Measurements from ENCODE around the gene CCNH.
A peak's percentile ranks its signal among the peaks of the same experiment; 100 is the strongest.

The CCNH gene

DNA sequence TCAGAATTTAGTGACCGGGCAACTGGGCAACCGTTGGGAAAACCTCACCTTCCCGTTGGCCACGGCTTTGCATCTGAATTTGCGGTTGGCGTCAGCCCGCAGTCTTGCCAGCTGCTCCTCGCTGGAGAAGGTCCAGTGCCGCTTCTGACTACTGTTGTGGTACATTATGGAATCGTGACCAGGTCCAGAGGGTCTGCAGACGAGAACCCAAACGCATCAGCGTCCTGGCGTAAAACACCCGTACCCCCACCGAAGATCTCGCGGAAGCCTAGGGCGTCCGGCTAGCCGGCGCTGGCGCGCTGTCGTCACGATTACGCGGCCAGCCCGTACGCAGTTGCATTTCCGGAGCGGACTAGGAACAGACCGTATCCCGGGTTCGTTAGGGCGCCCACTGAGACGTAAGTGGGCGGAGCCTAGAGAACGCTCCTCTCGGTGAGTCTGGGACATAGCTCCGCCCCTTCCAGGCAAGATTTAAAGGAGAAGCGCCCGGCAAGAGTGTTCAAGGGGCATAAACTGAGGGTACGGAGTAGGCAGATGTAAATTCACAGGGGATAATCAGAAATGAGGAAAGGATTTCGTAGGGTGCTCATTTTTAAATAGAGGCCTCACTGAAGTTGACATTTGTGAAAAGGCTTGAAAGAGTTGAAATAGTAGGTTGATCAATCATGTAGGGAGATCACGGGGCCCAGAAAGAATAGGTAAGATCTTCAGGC, at the start of gene CCNH:
Gene CCNH, minus strand, starts transcription at position 301 of the 713 bp plus-strand sequence. Its CDS starts 136 bp downstream, at position 165.
- peak; percentile 75 for DNase-seq

DNA sequence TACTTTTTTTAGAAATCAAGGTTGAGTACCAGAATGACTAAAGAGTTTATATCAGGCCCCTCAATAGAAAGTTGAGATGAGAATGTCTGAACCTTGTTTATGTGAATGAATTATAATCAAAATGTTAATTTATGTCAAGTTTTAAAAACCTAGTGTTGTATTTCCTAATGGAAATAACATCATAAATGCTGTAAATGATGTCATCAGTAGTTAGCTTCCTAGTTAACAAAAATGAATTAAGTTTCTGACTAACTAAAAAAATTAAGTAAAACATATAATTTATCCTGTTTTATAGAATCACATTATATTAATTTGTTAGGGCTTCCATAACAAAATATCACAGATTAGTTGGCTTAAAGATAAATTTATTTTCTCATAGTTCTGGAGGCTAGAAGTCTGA, 45.0 kb upstream of the CCNH start:
- DNase-seq: no peak

DNA sequence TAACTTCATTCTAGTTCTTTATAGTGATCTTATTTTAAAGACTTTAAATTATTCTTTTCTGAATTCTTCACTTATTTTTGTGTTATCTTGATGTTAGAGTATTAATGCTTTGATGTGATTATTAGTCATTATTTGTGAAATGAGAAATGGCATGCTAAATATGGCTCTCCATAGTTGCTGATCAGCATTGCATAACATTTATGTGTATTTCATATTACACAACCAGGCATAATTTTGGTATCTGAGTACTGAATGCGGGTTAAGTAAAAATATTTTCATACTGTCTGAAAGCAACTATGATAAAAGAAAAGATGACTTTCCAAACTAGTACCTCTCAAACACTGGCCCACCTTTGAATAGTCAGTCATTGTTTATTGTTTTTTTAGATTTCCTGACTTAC, 41.1 kb upstream of the CCNH start:
- no peak for DNase-seq

DNA sequence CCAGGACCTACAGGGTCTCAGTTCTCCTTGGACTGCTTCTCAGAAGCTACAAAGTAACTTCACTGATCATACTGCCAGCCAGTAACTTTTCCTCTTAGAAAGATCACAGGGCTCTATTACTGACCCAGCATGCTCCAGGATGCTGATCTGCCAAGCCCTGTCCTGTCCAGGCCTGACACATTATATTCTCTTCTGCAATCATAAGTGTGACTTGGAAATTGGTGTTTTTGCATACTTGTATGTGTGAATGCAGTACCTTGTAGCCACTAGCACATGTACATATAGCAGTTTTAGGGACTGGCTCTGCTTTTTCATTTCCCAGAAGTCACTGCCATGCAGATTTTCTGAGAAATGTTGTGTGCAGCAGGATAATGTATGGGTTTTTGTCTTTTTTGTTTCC, 40.1 kb upstream of the CCNH start:
- DNase-seq: no peak

DNA sequence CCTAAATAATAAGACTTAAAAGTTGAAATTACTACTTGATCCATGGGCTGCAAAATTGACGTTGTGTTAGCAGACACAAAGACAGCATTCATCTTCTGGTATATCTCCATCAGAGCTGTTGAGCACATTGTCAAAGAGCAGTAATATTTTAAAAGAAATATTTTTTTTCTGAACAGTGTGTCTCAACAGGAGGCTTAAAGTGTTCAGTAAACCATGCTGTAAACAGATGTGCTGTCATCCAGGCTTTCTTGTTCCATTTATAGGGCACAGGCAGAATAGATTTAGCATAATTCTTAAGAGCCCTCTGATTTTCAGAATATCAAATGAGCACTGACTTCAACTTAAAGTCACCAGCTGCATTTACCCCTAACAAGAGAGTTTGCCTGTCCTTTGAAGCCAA, 29.7 kb upstream of the CCNH start:
- no peak for DNase-seq

DNA sequence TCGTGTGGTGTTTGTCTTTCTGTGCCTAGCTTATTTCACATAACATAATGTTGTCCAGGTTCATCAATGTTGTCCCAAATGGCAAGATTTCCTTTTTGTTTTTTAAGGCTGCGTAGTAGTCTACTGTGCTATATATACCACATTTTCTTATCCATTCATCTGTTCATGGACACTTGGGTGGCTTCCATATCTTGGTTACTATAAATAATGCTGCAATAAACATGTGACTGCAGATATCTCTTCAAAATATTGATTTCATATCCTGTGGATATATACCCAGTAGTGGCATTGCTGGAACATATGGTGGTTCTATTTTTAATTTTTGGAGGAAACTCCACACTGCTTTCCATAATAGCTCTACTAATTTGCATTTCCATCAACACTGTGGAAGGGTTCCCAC, 25.5 kb upstream of the CCNH start:
- DNase-seq: no peak

DNA sequence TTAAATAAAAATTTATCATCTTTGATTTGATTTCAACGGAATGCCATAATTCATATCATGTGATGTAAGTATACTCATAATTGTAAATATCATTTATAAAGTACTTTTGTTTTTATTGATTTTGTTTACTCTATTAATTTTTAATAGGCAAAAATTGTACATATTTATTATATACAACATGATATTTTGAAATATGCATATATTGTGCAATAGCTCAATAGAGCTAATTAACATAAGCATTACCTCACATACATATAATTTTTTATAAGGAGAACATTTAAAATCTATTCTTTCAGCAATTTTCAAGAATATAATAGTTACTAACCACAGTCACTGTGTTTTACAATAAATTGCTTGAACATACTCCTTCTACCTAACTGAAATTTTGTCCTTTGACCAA, 25.0 kb upstream of the CCNH start:
- no peak for DNase-seq

DNA sequence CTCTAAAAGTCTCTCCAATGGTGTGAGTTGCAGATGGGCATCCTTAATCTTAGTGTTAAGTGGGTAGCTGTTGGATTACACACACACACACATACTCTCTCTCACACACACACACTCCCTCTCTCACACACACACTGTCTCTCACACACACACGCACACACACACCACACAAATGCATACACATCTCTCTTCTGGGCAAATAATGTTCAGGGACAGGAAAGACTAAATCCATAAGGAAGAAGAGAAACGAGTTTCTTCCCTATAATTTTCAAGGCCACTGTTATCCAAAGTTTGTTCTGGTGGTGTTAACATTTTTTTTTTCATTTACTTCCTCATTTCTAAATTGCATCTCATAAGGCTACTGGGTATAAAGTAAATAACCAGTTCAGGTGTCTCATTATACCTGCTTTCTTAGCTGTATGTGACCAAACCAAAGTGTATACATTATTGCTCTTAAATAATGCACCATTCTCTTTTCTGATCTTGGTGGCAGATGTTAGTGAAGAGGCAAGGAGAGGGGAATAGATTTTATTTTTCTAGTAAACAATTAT, 22.5 kb upstream of the CCNH start:
- no peak for DNase-seq

DNA sequence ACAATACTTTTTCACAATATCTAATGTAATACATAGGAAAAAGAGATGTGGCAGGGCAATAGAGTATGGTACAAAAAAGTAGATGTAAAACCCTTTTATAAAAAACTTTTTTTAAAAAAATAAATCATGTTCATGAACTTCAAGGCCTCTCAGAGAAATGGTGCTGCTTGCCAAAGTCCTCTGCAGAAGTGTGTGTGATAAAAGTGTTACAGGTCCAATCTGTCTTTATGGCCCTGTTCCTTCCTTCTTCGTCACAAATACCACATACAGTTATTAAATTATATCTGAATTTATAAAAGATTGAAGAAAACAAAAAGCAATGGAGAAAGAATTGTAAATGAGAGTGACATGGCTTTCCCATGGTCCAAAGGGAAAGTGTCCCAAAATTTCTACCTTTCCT, 21.7 kb upstream of the CCNH start:
- no peak for DNase-seq

DNA sequence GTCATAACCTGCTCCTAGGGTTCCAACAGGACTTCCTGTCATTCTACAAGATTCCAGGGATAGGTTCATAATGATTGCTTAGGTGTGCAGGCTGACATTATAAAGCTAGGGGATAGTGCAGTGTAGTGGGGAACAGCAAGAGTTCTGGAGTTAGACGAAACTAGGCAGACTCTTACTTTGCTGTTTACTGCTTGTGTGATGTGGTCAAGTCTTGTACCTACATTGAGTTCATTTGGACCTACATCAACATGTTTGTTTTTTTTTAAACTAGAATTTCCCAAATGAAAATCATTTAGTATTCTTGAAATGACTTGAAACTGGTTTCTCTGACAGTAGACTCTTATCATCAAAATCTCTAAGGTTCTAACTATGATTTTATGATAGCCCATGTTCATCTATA, 21.2 kb upstream of the CCNH start:
- no peak for DNase-seq

DNA sequence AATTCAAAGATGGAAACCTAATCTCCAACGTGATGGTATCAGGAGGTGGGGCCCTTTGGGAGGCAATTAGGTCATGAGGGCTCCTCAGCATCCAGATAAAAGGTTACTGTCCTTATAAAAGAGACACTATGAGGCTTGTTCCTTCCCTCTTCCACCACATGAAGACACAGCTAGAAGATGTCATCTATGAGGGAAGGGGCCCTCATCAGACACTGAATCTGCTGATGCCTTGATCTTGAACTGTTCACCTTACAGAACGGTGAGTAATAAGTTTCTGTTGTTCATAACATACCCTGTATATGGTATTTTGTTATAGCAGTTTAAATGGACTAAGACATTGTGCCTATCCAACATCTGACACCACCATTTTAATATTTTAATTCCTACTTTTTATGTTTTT, 19.7 kb upstream of the CCNH start:
- DNase-seq: no peak

DNA sequence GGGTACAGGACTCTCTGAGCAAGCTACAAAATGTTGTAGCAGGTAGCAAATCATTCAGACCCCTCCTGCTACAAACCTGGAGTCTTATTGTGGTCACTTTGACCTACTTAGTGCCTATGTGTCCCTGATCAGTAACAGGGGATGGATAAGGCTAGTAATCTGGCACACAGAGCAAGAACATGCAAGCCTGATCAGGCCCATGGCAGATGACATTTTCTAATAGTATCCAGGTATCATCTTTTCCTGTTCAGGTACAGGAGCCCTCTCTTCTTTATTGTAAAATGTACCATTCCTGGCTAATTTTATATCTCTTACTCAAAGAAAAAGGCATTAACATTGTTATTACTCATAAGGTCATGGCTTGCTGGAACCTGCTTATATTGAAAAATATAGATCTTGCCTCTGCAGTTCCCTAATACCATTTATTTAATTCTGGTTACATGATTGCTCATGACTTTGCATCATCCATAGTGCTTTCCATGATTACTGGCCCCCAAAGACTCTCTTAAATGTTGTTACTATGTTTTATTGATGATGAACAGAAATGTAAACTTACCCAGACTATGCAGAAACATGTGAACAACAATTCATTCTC, 18.2 kb upstream of the CCNH start:
- DNase-seq: no peak

DNA sequence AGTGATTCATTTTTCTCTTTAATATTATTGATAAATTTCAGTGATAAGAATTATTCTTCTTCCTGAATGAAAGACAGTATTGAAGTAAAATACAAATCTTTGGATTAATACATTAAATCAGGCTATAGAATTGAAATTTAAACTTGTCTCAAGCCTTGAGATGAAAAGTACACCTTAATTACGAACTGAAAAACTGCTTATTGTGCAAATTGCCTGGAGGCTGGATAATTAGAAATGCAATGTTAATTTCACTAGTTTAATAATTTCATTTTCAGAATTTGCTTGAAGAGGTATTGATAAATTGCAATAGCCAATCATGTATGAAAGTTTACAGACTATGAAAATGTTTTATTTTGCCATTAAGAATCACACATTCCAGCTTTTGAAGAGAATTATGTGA, 11.0 kb upstream of the CCNH start:
- no peak for DNase-seq

DNA sequence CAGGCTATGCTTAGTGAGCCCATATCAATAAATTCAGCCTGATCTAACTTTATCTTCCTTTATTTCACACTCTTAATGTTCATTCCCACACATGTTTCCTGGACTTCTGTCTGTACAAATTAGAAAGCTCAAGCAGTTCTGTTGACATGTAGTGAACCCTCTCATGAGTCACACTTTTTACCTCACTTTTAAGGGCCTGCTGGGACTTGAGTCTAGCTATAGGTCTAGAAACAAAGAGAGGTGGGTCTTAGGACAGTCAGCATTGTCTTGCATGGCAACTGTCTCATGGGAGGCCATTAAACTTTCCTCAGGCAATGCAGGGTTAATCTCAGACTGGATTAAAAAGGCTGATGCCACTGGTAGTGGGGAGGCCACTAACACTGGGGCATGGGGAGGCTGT, 8.6 kb upstream of the CCNH start:
- no peak for DNase-seq

DNA sequence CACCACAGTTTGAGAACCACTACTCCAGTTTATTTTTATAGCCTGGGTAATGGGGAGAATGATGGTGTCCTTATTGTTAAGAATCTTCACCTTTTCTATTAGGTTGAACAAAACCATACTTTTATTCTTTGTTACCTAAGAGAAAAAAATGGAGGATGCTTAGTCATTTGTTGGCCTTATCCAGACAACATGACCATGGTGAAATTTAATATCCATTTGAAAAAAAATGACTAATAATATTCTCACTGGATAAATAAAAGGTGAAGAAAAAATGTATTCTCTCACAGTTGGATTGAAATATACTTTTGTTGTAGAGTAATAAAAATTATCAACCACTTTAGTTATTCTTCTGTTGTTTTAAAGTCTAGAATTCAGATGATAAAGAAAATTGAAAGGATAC, 5.8 kb upstream of the CCNH start:
- DNase-seq: no peak

DNA sequence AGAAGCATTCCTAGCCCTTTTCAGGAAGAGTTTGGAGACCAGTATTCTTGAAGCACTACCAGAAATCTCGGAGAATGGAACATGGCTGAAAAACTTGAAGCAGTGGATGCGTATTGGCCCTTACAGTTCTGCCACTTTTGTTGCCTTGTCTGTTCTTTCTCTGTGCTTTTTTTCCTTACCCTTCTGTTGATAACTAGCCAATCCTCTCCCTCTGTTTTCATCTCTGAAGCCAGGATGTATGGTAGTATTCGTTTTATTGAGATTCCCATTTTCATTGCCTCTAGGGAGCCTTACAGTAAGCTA, 564 bp upstream of the CCNH start:
- DNase-seq: no peak

DNA sequence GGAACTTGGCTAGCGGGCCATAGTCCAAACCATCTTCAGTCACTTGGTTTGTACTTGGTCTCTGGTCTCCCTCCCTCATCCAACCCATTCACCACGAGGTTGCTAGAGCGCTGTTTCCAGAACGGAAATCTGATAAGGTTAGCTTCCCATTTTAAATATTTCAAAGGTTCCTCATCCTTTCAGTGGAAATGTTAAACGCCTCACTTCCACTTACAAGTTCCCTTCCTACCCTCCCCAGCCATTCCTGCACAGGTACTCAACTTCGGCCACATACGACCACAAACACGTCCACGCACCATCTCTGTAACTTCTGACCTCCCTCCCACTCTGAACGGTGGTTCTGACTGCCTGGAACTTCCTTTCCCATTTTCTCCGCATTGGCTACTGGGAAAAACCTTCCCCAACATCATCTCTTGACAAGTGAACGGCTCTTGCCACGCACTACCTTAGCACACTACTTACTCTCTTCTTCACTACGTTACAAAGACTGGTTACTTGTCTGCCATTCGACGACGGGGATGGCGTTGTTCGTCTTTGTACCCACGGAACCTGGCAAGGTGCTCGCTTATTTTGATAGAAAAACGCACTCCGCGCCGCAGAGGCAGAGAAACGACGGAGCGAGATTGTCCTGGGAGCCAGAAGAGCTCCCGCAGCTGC, 629 bp downstream of the CCNH start:
- no peak for DNase-seq

DNA sequence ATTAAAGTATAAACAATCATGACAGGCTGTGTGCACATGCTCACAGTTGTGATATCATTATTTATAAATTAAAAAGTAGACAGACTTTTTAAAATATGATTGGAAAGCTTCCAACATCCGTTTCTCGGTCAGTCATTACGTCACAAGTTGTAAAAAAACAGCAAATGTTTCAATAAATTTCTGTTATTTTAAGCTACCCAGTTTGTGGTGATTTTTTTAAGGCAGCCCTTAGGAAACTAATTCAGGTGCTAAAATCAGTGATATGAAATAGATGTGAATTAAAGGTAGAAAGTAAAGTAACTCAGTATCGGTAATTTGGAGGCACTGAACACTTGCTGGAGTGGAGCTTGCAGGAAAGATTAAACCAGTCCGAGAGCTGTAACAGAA, 1.2 kb downstream of the CCNH start:
- no peak for DNase-seq

DNA sequence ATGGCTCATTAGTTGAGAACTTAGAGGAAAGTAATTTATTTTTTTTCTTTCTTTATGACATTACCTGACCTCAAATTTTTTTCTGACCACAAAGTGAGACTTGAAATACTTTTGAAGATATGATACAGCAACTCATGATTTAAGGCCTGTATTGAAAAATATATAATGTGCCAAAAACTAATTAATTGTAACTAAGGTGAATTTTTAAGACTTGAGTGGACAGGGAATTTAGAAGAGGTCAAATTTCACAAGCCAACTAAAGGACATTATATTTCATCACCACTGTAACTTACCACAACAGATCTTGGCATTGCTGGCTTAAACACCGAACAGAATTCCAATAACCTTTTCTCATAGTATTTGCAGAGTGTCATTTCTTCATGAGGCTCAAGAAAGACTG, 1.8 kb downstream of the CCNH start:
- DNase-seq: no peak

DNA sequence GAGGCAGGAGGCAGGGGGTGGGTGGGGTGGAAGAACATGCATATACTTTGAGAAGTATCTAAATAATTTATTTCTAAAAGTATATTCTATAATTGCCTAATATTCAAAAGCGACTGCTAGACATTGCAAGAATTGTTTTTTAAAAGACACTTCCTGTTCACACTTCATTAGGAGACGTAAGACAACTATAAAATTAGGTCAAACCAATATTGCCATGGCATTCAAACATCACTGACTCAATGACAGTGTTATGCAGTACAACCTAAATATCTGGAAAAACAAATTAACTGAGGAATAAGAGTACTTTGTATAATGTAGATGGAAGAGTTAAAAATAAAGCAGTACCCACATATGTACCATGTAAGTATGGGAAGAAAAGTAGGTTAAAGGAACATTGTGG, 4.5 kb downstream of the CCNH start:
- no peak for DNase-seq

DNA sequence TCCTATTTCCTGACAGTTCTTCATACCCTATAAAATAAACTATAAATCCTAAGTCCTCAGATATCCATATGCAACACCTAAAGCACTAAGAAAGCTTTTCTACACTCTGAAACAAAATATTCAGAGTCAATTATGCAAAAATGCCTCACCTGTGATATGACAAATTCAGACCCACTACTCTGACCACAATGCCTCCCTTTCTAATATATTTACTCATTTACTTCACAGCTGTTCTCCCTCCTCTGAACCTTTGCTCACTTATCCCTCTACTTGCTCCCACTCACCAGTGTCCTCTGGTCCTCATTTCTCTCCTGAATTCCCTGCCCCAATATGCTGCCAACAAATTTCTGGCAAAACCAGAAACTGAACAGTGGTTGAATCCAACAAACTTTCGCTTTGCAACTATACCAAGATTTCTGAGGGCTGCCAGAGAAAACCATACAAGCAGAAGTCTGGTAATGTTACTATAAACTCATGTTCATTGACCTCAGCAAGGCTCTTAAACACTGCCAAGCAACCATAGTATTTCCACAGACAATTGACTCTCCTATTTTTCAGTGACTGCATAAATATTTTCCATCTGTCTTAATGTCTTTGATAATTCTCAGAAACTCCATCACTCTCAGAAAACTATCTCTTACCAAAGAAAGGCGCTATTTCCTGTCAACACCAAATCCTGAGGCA, 7.1 kb downstream of the CCNH start:
- DNase-seq: no peak

DNA sequence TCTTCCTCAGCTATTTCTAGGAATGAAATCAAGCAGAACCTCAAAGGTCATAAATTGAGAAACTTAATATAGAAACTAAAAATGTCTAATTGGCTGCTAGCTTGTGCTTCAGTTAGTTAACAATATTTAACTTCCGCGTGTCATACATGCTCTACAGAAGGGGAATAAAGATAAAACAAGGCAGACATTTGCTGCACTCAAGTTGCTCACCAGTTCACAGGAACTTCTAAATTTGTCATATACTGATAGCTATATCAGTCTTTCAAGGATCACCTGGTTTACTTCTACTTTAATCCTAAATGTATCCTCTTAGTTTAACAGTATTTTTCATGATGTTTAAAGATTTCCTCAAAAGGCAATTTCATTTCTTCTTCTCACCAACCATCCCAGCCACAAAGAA, 8.4 kb downstream of the CCNH start:
- DNase-seq: no peak

DNA sequence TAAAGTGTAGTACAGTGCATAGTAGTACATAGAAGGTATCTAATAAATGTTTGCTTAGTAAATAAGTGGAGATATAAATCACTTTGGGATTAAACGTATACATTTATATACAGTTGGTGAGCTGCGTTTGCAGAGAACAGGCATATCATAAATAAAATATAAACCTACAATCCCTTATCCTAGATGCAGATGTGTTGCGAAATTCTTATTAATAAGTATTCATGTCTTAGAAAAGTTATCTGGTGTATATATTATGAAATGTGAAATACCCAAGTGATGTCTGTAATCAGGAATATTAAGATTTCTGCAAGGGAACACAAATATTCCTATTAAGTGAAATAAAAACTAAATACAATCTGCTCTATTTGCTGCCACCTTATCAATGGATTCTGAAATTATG, 8.8 kb downstream of the CCNH start:
- no peak for DNase-seq

DNA sequence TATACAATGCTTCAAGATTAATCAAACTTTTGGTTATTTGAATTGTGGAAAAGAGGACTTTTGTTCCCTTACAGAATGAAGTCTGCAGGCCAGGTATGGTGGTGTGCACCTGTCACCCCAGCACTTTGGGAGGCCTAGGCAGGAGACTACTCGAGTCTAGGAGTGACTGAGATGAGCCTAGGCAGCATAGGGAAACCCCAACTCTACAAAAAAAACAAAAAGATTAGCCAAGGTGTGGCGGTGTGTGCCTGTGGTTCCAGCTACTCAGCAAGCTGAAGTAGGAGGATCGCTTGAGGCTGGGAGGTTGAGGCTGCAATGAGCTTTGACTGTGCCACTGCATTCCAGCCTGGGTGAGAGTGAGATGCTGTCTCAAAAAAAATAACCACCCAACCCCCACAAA, 9.3 kb downstream of the CCNH start:
- DNase-seq: no peak

All from NCI-H2081 treated with DMSO at 0.1 percent for 48 hours (cell line).